Measurements from ENCODE around the gene TMEM238. TPM values are rescaled to one million over a fixed set of nuclear protein-coding genes. Genes with fewer than 3 reads are reported as not detected.
"Not testable (repeated sequence)": the region's sequence is repeated elsewhere in the genome, so short reads cannot be mapped to it uniquely, and the experiment has no call there.

TMEM238 gene
- total and polyA plus RNA-seq, 9 donors = 0.14 to 0.49 (median 0.26) TPM

- H3K36me3 ChIP-seq (ENCODE audit: control insufficient read depth, insufficient read depth, low read length) = peaks cover 27% of the 10 kb centered on the region
- peak; percentile 57 for DNase-seq
- H3K4me1 ChIP-seq (ENCODE audit: control insufficient read depth, insufficient read depth, low read length) = peaks cover 43% of the 10 kb centered on the region
- peak overlapping the region; percentile 90 for H3K4me3 ChIP-seq (ENCODE audit: low read length)
- H3K9me3 ChIP-seq (replicated peaks; ENCODE audit: control insufficient read depth, low read depth, low read length) = no peaks in the 10 kb centered on the region
- WGBS (ENCODE audit: insufficient coverage) = 3% methylated on average over 31 of the region's 44 CpGs
- no peaks in the 10 kb centered on the region for H3K27me3 ChIP-seq (ENCODE audit: control insufficient read depth, insufficient read depth, low read length)
- peak overlapping the region; percentile 94 for H3K27ac ChIP-seq (ENCODE audit: low read length)
Observed at GRCh38 chr19:55339889-55340783, 44.0 kb downstream of the TMEM238 start.

- Histone ChIP-seq H3K27me3 (ENCODE audit: control insufficient read depth, insufficient read depth, low read length) (no peaks in the 10 kb centered on the region), H3K36me3 (ENCODE audit: control insufficient read depth, insufficient read depth, low read length) (peaks cover 23% of the 10 kb centered on the region), H3K9me3 (replicated peaks; ENCODE audit: control insufficient read depth, low read depth, low read length) (no peaks in the 10 kb centered on the region), H3K27ac (ENCODE audit: low read length) (peak within 1 kb of the TSS; percentile 94), H3K4me3 (ENCODE audit: low read length) (peak within 1 kb of the TSS; percentile 90), H3K4me1 (ENCODE audit: control insufficient read depth, insufficient read depth, low read length) (peaks cover 34% of the 10 kb centered on the region)
- WGBS (ENCODE audit: insufficient coverage) = under 1% methylated on average over 54 of the region's 63 CpGs
- DNase-seq = peak; percentile 100
Observed at GRCh38 chr19:55339105-55339888, 44.8 kb downstream of the TMEM238 start, which contains the start of gene KMT5C. KMT5C (plus strand) TSS chr19:55339876; CDS start chr19:55341937, 2,061 bp downstream.

- H3K4me1 ChIP-seq (ENCODE audit: control insufficient read depth, insufficient read depth, low read length) = peaks cover 16% of the 10 kb centered on the region
- no peaks in the 10 kb centered on the region for H3K36me3 ChIP-seq (ENCODE audit: control insufficient read depth, insufficient read depth, low read length)
- H3K27me3 ChIP-seq (ENCODE audit: control insufficient read depth, insufficient read depth, low read length) = peaks cover 7% of the 10 kb centered on the region
- H3K9me3 ChIP-seq (replicated peaks; ENCODE audit: control insufficient read depth, low read depth, low read length) = no peaks in the 10 kb centered on the region
- 93% methylated on average over 2 of the region's 7 CpGs for WGBS (ENCODE audit: insufficient coverage)
- H3K4me3 ChIP-seq (ENCODE audit: low read length) = no peak overlapping the region
- DNase-seq = no peak
- H3K27ac ChIP-seq (ENCODE audit: low read length) = no peak overlapping the region
Observed at GRCh38 chr19:55336101-55336500, 48.0 kb downstream of the TMEM238 start.

GRCh38 chr19:55333870-55334269, 50.2 kb downstream of the TMEM238 start:
- peaks cover 6% of the 10 kb centered on the region for H3K4me1 ChIP-seq (ENCODE audit: control insufficient read depth, insufficient read depth, low read length)
- no peak overlapping the region for H3K4me3 ChIP-seq (ENCODE audit: low read length)
- peaks cover 7% of the 10 kb centered on the region for H3K27me3 ChIP-seq (ENCODE audit: control insufficient read depth, insufficient read depth, low read length)
- no peaks in the 10 kb centered on the region for H3K9me3 ChIP-seq (replicated peaks; ENCODE audit: control insufficient read depth, low read depth, low read length)
- no peak for DNase-seq
- no peak overlapping the region for H3K27ac ChIP-seq (ENCODE audit: low read length)
- no peaks in the 10 kb centered on the region for H3K36me3 ChIP-seq (ENCODE audit: control insufficient read depth, insufficient read depth, low read length)
- WGBS (ENCODE audit: insufficient coverage) = 75% methylated on average over 9 of the region's 11 CpGs

GRCh38 chr19:55329791-55330190, 54.3 kb downstream of the TMEM238 start:
- not testable (repeated sequence) for DNase-seq; H3K4me3 ChIP-seq (ENCODE audit: low read length); H3K9me3 ChIP-seq (replicated peaks; ENCODE audit: control insufficient read depth, low read depth, low read length); H3K36me3 ChIP-seq (ENCODE audit: control insufficient read depth, insufficient read depth, low read length); H3K4me1 ChIP-seq (ENCODE audit: control insufficient read depth, insufficient read depth, low read length); H3K27ac ChIP-seq (ENCODE audit: low read length); H3K27me3 ChIP-seq (ENCODE audit: control insufficient read depth, insufficient read depth, low read length)
- WGBS (ENCODE audit: insufficient coverage) = 100% methylated on average over 1 of the region's 6 CpGs

Other genes with a start within 250 kb of the TMEM238 start
- 387 TPM for gene TNNT1, start 235.1 kb downstream of the TMEM238 start, total RNA-seq
- 1,000 to 10,000 TPM in 2 of 8 donors, 100 to 1,000 TPM in 6; 448 to 1,171 (median 607) TPM for gene TNNT1, start 235.1 kb downstream of the TMEM238 start, polyA plus RNA-seq (ENCODE audit: insufficient read depth in 1 of 8, insufficient read length in 8 of 8, low replicate concordance in 1 of 8)
- 0.80 TPM for gene TNNI3, start 226.6 kb downstream of the TMEM238 start, total RNA-seq
- gene TNNI3, start 226.6 kb downstream of the TMEM238 start, polyA plus RNA-seq (ENCODE audit: insufficient read depth in 1 of 8, insufficient read length in 8 of 8, low replicate concordance in 1 of 8) = 1 to 10 TPM; 1.1 to 3.1 (median 1.5) TPM
- 0.13 TPM for gene DNAAF3, start 217.7 kb downstream of the TMEM238 start, total RNA-seq
- 1 to 10 TPM in 1 of 8 donors, under 1 TPM in 7; 0.15 to 1.1 (median 0.38) TPM for gene DNAAF3, start 217.7 kb downstream of the TMEM238 start, polyA plus RNA-seq (ENCODE audit: insufficient read depth in 1 of 8, insufficient read length in 8 of 8, low replicate concordance in 1 of 8)
- gene SYT5, start 204.0 kb downstream of the TMEM238 start, total RNA-seq = not detected
- 1 to 10 TPM in 1 of 8 donors, under 1 TPM in 4, not detected in 3; 0.07 to 2.0 (median 0.08) TPM for gene SYT5, start 204.0 kb downstream of the TMEM238 start, polyA plus RNA-seq (ENCODE audit: insufficient read depth in 1 of 8, insufficient read length in 8 of 8, low replicate concordance in 1 of 8)
- 0.58 TPM for gene PTPRH, start 174.8 kb downstream of the TMEM238 start, total RNA-seq
- 1 to 10 TPM in 1 of 8 donors, under 1 TPM in 7; 0.14 to 2.1 (median 0.24) TPM for gene PTPRH, start 174.8 kb downstream of the TMEM238 start, polyA plus RNA-seq (ENCODE audit: insufficient read depth in 1 of 8, insufficient read length in 8 of 8, low replicate concordance in 1 of 8)
- gene TMEM86B, start 155.5 kb downstream of the TMEM238 start, total RNA-seq = 1.1 TPM
- gene TMEM86B, start 155.5 kb downstream of the TMEM238 start, polyA plus RNA-seq (ENCODE audit: insufficient read depth in 1 of 8, insufficient read length in 8 of 8, low replicate concordance in 1 of 8) = 1 to 10 TPM; 1.8 to 4.8 (median 2.9) TPM
- 12.5 TPM for gene PPP6R1, start 125.3 kb downstream of the TMEM238 start, total RNA-seq
- gene PPP6R1, start 125.3 kb downstream of the TMEM238 start, polyA plus RNA-seq (ENCODE audit: insufficient read depth in 1 of 8, insufficient read length in 8 of 8, low replicate concordance in 1 of 8) = 10 to 100 TPM; 26.3 to 37.2 (median 32.3) TPM
- 14.5 TPM for gene HSPBP1, start 104.2 kb downstream of the TMEM238 start, total RNA-seq
- 10 to 100 TPM; 26.2 to 34.9 (median 30.6) TPM for gene HSPBP1, start 104.2 kb downstream of the TMEM238 start, polyA plus RNA-seq (ENCODE audit: insufficient read depth in 1 of 8, insufficient read length in 8 of 8, low replicate concordance in 1 of 8)
- gene BRSK1, start 100.3 kb downstream of the TMEM238 start, total RNA-seq = 5.4 TPM
- gene BRSK1, start 100.3 kb downstream of the TMEM238 start, polyA plus RNA-seq (ENCODE audit: insufficient read depth in 1 of 8, insufficient read length in 8 of 8, low replicate concordance in 1 of 8) = 10 to 100 TPM in 5 of 8 donors, 1 to 10 TPM in 3; 7.4 to 13.7 (median 10.6) TPM
- 0.53 TPM for gene TMEM150B, start 59.0 kb downstream of the TMEM238 start, total RNA-seq
- gene TMEM150B, start 59.0 kb downstream of the TMEM238 start, polyA plus RNA-seq (ENCODE audit: insufficient read depth in 1 of 8, insufficient read length in 8 of 8, low replicate concordance in 1 of 8) = 1 to 10 TPM in 3 of 8 donors, under 1 TPM in 5; 0.36 to 3.8 (median 0.87) TPM
- gene KMT5C, start 44.4 kb downstream of the TMEM238 start, total RNA-seq = 16.9 TPM
- gene KMT5C, start 44.4 kb downstream of the TMEM238 start, polyA plus RNA-seq (ENCODE audit: insufficient read depth in 1 of 8, insufficient read length in 8 of 8, low replicate concordance in 1 of 8) = 10 to 100 TPM; 13.4 to 34.1 (median 24.7) TPM
- not detected for gene COX6B2, start 29.6 kb downstream of the TMEM238 start, total RNA-seq
- 1 to 10 TPM in 1 of 8 donors, under 1 TPM in 5, not detected in 2; 0.09 to 2.4 (median 0.23) TPM for gene COX6B2, start 29.6 kb downstream of the TMEM238 start, polyA plus RNA-seq (ENCODE audit: insufficient read depth in 1 of 8, insufficient read length in 8 of 8, low replicate concordance in 1 of 8)
- not detected for gene GARIN5B, start 21.0 kb downstream of the TMEM238 start, total RNA-seq
- gene GARIN5B, start 21.0 kb downstream of the TMEM238 start, polyA plus RNA-seq (ENCODE audit: insufficient read depth in 1 of 8, insufficient read length in 8 of 8, low replicate concordance in 1 of 8) = not detected
- 0.31 TPM for gene IL11, start 13.8 kb downstream of the TMEM238 start, total RNA-seq
- gene IL11, start 13.8 kb downstream of the TMEM238 start, polyA plus RNA-seq (ENCODE audit: insufficient read depth in 1 of 8, insufficient read length in 8 of 8, low replicate concordance in 1 of 8) = under 1 TPM; 0.12 to 0.61 (median 0.40) TPM
- not detected for gene TMEM190, start 7.5 kb downstream of the TMEM238 start, total RNA-seq
- gene TMEM190, start 7.5 kb downstream of the TMEM238 start, polyA plus RNA-seq (ENCODE audit: insufficient read depth in 1 of 8, insufficient read length in 8 of 8, low replicate concordance in 1 of 8) = under 1 TPM in 1 of 8 donors, not detected in 7; 0.50 TPM
- gene RPL28, start 1.6 kb upstream of the TMEM238 start, total RNA-seq = 463 TPM
- gene RPL28, start 1.6 kb upstream of the TMEM238 start, polyA plus RNA-seq (ENCODE audit: insufficient read depth in 1 of 8, insufficient read length in 8 of 8, low replicate concordance in 1 of 8) = 1,000 to 10,000 TPM; 1,674 to 2,410 (median 1,842) TPM
- gene UBE2S, start 23.5 kb upstream of the TMEM238 start, total RNA-seq = 31.4 TPM
- 10 to 100 TPM; 40.8 to 70.1 (median 60.1) TPM for gene UBE2S, start 23.5 kb upstream of the TMEM238 start, polyA plus RNA-seq (ENCODE audit: insufficient read depth in 1 of 8, insufficient read length in 8 of 8, low replicate concordance in 1 of 8)
- gene SHISA7, start 59.0 kb upstream of the TMEM238 start, total RNA-seq = under 0.01 TPM
- under 1 TPM; 0.08 to 0.32 (median 0.17) TPM for gene SHISA7, start 59.0 kb upstream of the TMEM238 start, polyA plus RNA-seq (ENCODE audit: insufficient read depth in 1 of 8, insufficient read length in 8 of 8, low replicate concordance in 1 of 8)
- gene ISOC2, start 77.3 kb upstream of the TMEM238 start, total RNA-seq = 35.8 TPM
- 10 to 100 TPM; 31.8 to 39.1 (median 35.1) TPM for gene ISOC2, start 77.3 kb upstream of the TMEM238 start, polyA plus RNA-seq (ENCODE audit: insufficient read depth in 1 of 8, insufficient read length in 8 of 8, low replicate concordance in 1 of 8)
- gene C19orf85, start 80.5 kb upstream of the TMEM238 start, total RNA-seq = not detected
- gene C19orf85, start 80.5 kb upstream of the TMEM238 start, polyA plus RNA-seq (ENCODE audit: insufficient read depth in 1 of 8, insufficient read length in 8 of 8, low replicate concordance in 1 of 8) = not detected
- gene ZNF628, start 92.3 kb upstream of the TMEM238 start, total RNA-seq = 1.6 TPM
- 1 to 10 TPM; 2.8 to 5.1 (median 3.8) TPM for gene ZNF628, start 92.3 kb upstream of the TMEM238 start, polyA plus RNA-seq (ENCODE audit: insufficient read depth in 1 of 8, insufficient read length in 8 of 8, low replicate concordance in 1 of 8)
- 30.0 TPM for gene NAT14, start 100.9 kb upstream of the TMEM238 start, total RNA-seq
- 10 to 100 TPM; 23.5 to 44.1 (median 29.5) TPM for gene NAT14, start 100.9 kb upstream of the TMEM238 start, polyA plus RNA-seq (ENCODE audit: insufficient read depth in 1 of 8, insufficient read length in 8 of 8, low replicate concordance in 1 of 8)
- gene SSC5D, start 104.1 kb upstream of the TMEM238 start, total RNA-seq = 20.0 TPM
- 10 to 100 TPM in 6 of 8 donors, 1 to 10 TPM in 2; 7.9 to 54.8 (median 24.7) TPM for gene SSC5D, start 104.1 kb upstream of the TMEM238 start, polyA plus RNA-seq (ENCODE audit: insufficient read depth in 1 of 8, insufficient read length in 8 of 8, low replicate concordance in 1 of 8)
- gene SBK2, start 152.8 kb upstream of the TMEM238 start, total RNA-seq = 0.89 TPM
- 1 to 10 TPM; 3.0 to 9.7 (median 3.7) TPM for gene SBK2, start 152.8 kb upstream of the TMEM238 start, polyA plus RNA-seq (ENCODE audit: insufficient read depth in 1 of 8, insufficient read length in 8 of 8, low replicate concordance in 1 of 8)
- gene SBK3, start 161.3 kb upstream of the TMEM238 start, total RNA-seq = 0.13 TPM
- under 1 TPM in 5 of 8 donors, not detected in 3; 0.10 to 0.29 (median 0.15) TPM for gene SBK3, start 161.3 kb upstream of the TMEM238 start, polyA plus RNA-seq (ENCODE audit: insufficient read depth in 1 of 8, insufficient read length in 8 of 8, low replicate concordance in 1 of 8)
- 4.7 TPM for gene ZNF579, start 196.6 kb upstream of the TMEM238 start, total RNA-seq
- gene ZNF579, start 196.6 kb upstream of the TMEM238 start, polyA plus RNA-seq (ENCODE audit: insufficient read depth in 1 of 8, insufficient read length in 8 of 8, low replicate concordance in 1 of 8) = 10 to 100 TPM; 11.0 to 18.5 (median 14.1) TPM
- gene FIZ1, start 215.2 kb upstream of the TMEM238 start, total RNA-seq = 3.7 TPM
- 10 to 100 TPM; 10.7 to 15.1 (median 12.7) TPM for gene FIZ1, start 215.2 kb upstream of the TMEM238 start, polyA plus RNA-seq (ENCODE audit: insufficient read depth in 1 of 8, insufficient read length in 8 of 8, low replicate concordance in 1 of 8)
- gene ZNF524, start 216.0 kb upstream of the TMEM238 start, total RNA-seq = 9.3 TPM
- gene ZNF524, start 216.0 kb upstream of the TMEM238 start, polyA plus RNA-seq (ENCODE audit: insufficient read depth in 1 of 8, insufficient read length in 8 of 8, low replicate concordance in 1 of 8) = 10 to 100 TPM in 1 of 8 donors, 1 to 10 TPM in 7; 7.0 to 11.6 (median 9.0) TPM
- 1.2 TPM for gene ZNF865, start 221.4 kb upstream of the TMEM238 start, total RNA-seq
- gene ZNF865, start 221.4 kb upstream of the TMEM238 start, polyA plus RNA-seq (ENCODE audit: insufficient read depth in 1 of 8, insufficient read length in 8 of 8, low replicate concordance in 1 of 8) = 1 to 10 TPM; 6.9 to 9.9 (median 7.8) TPM
- 5.3 TPM for gene ZNF784, start 240.3 kb upstream of the TMEM238 start, total RNA-seq
- gene ZNF784, start 240.3 kb upstream of the TMEM238 start, polyA plus RNA-seq (ENCODE audit: insufficient read depth in 1 of 8, insufficient read length in 8 of 8, low replicate concordance in 1 of 8) = 1 to 10 TPM; 6.6 to 9.8 (median 8.7) TPM

All from muscle of leg (tissue), 11 donors.